ENCODE data around the gene DCST1. TPM values are rescaled to one million over a fixed set of nuclear protein-coding genes. Genes with fewer than 3 reads are reported as not detected.
"Not testable (repeated sequence)": the region's sequence is repeated elsewhere in the genome, so short reads cannot be mapped to it uniquely, and the experiment has no call there.

Gene DCST1
- total RNA-seq, 6 experiments from 2014 or later = not detected

GRCh38 chr1:154995301-154995983, 38.2 kb upstream of the DCST1 start:
- DNase-seq = peak; percentile 81
- H3K27me3 Mint-ChIP-seq (ENCODE audit: insufficient read depth); H3K9me3 Mint-ChIP-seq; H3K27ac Mint-ChIP-seq; H3K4me3 Mint-ChIP-seq; H3K36me3 Mint-ChIP-seq (ENCODE audit: low read depth): not testable (repeated sequence)
- peak; percentile 78 for TF ChIP-seq CTCF (IDR thresholded peaks at IDR 0.05)
- H3K4me1 Mint-ChIP-seq (ENCODE audit: low read depth) = peaks cover 34% of the 10 kb centered on the region

GRCh38 chr1:154996966-154997701, 36.5 kb upstream of the DCST1 start:
- Mint-ChIP-seq H3K4me1 (ENCODE audit: low read depth) (peaks cover 34% of the 10 kb centered on the region), H3K9me3 (no peaks in the 10 kb centered on the region), H3K4me3 (no peak overlapping the region), H3K27me3 (ENCODE audit: insufficient read depth) (peaks cover 4% of the 10 kb centered on the region), H3K36me3 (ENCODE audit: low read depth) (no peaks in the 10 kb centered on the region), H3K27ac (no peak overlapping the region)
- no peak for DNase-seq
- no peak for TF ChIP-seq CTCF (IDR thresholded peaks at IDR 0.05)

- Mint-ChIP-seq H3K27me3 (ENCODE audit: insufficient read depth) (peaks cover 2% of the 10 kb centered on the region; the same call in 1 of the 2 replicates), H3K4me3 (no peak overlapping the region), H3K36me3 (ENCODE audit: low read depth) (no peaks in the 10 kb centered on the region)
Measured at GRCh38 chr1:154998201-154998780, 35.3 kb upstream of the DCST1 start.

GRCh38 chr1:154998818-154999570, 34.6 kb upstream of the DCST1 start:
- Mint-ChIP-seq H3K4me1 (ENCODE audit: low read depth) (peaks cover 29% of the 10 kb centered on the region), H3K27me3 (ENCODE audit: insufficient read depth) (peaks cover 2% of the 10 kb centered on the region; the same call in 1 of the 2 replicates), H3K27ac (peak overlapping the region; percentile 58), H3K4me3 (peak overlapping the region; percentile 64), H3K9me3 (no peaks in the 10 kb centered on the region), H3K36me3 (ENCODE audit: low read depth) (no peaks in the 10 kb centered on the region)
- DNase-seq = peak; percentile 56
- peak; percentile 91 for TF ChIP-seq CTCF (IDR thresholded peaks at IDR 0.05)

More at GRCh38 chr1:154998201-154998780, 35.3 kb upstream of the DCST1 start:
- no peaks in the 10 kb centered on the region for H3K9me3 Mint-ChIP-seq
- H3K4me1 Mint-ChIP-seq (ENCODE audit: low read depth) = peaks cover 34% of the 10 kb centered on the region
- no peak overlapping the region for H3K27ac Mint-ChIP-seq
- DNase-seq = no peak
- TF ChIP-seq CTCF (IDR thresholded peaks at IDR 0.05) = no peak

Measured in HFFc6 (cell line).